HCT116 (cell line): Measurements from ENCODE around the gene AQP7. TPM values are rescaled to one million over a fixed set of nuclear protein-coding genes. Genes with fewer than 3 reads are reported as not detected.

Experiments
- ATAC-seq: fragments of 200-7000 bp; cut with Tn5 transposase; 2 replicates; pipeline ENCODE4 v1.9.1; 2020; ENCODE audit warnings: mild to moderate bottlenecking, moderate library complexity
- BruUV-seq: library from RNA; stranded (reverse); fragments of 400-500 nt; replicated peaks from 2 replicates; lab custom pipeline; 2021; lab: Mats Ljungman, UMichigan
- CTCF ChIA-PET: fragments of 300-600 bp; sonication (Branson Sonifier 250); formaldehyde crosslinking; loops from one replicate; lab custom pipeline; 2021; ENCODE audit warnings: antibody characterized with exemption; lab: Charles Lee
- POLR2A ChIA-PET: fragments of 300-600, 350-600 bp; sonication (Branson Sonifier 250); formaldehyde crosslinking; loops from one replicate; lab custom pipeline; 2021; ENCODE audit warnings: antibody characterized with exemption; lab: Charles Lee
- RAD21 ChIA-PET, 2 experiments: fragments of 300-600 bp; sonication (Branson Sonifier 250); formaldehyde crosslinking; loops; one replicate each; lab custom pipeline; 2023; ENCODE audit warnings: low total read pairs in 2 of 2; ENCODE audit not compliant: uncharacterized antibody in 2 of 2, unreplicated experiment in 2 of 2, low non-redundant PET in 1 of 2; lab: Charles Lee
- DNase-seq: peaks from one replicate; pipeline ENCODE4 v3.0.0-alpha.2; 2010; ENCODE audit warnings: low read depth, low spot score
- H2AFZ ChIP-seq: fragments of 200-600 bp; shearing (Covaris generic), sonication (generic); 2 replicates; pipeline ENCODE4 v1.6.1; 2017; ENCODE audit warnings: low read depth, mixed run types, mixed read lengths, antibody characterized with exemption, low read length; ENCODE audit not compliant: poor library complexity, severe bottlenecking
- H3K27ac ChIP-seq: 2 replicates; pipeline ENCODE4 v1.5.1; 2012; ENCODE audit warnings: low read depth, low read length
- H3K27me3 ChIP-seq: fragments of 200-600 bp; sonication (generic); 2 replicates; pipeline ENCODE4 v1.6.1; 2016; ENCODE audit warnings: mixed run types, low read length, mixed read lengths; ENCODE audit not compliant: insufficient read depth
- H3K36me3 ChIP-seq, 2 experiments: fragments of 200-500 bp in 1 of 2; fragments of 200-600 bp in 1 of 2; sonication (Bioruptor generic) in 1 of 2; sonication (generic) in 1 of 2; 2 replicates each; pipeline versions ENCODE4 v1.5.1 to v1.6.1; 2014 to 2016; ENCODE audit warnings: low read length in 2 of 2, inconsistent platforms in 1 of 2, mixed read lengths in 1 of 2, mixed run types in 1 of 2; ENCODE audit not compliant: insufficient read depth in 2 of 2, control insufficient read depth in 1 of 2
- H3K4me1 ChIP-seq, 2 experiments: fragments of 200-600 bp in 1 of 2; sonication (generic) in 1 of 2; 2 replicates each; pipeline versions ENCODE4 v1.5.1 to v1.6.1; 2012 to 2017; ENCODE audit warnings: low read length in 2 of 2, inconsistent platforms in 1 of 2, mild to moderate bottlenecking in 1 of 2, mixed read lengths in 1 of 2, mixed run types in 1 of 2, moderate library complexity in 1 of 2; ENCODE audit not compliant: insufficient read depth in 2 of 2, control insufficient read depth in 1 of 2
- H3K4me2 ChIP-seq: fragments of 200-600 bp; sonication (generic); 2 replicates; pipeline ENCODE4 v1.6.1; 2017; ENCODE audit warnings: mixed run types, low read length, mixed read lengths
- H3K4me3 ChIP-seq, 2 experiments: fragments of 200-600 bp in 1 of 2; sonication (generic) in 1 of 2; replicated peaks in 1 of 2; 2 replicates each; pipeline ENCODE4 v1.5.1; 2011 to 2016; ENCODE audit warnings: low read length in 2 of 2, control low read depth in 1 of 2, low read depth in 1 of 2, mild to moderate bottlenecking in 1 of 2, mixed read lengths in 1 of 2, mixed run types in 1 of 2
- H3K79me2 ChIP-seq: fragments of 200-600 bp; sonication (generic); 2 replicates; pipeline ENCODE4 v1.6.1; 2017; ENCODE audit warnings: mild to moderate bottlenecking, mixed run types, low read length, moderate library complexity, mixed read lengths; ENCODE audit not compliant: insufficient read depth
- H3K9ac ChIP-seq: fragments of 200-600 bp; sonication (generic); 2 replicates; pipeline ENCODE4 v1.6.1; 2016; ENCODE audit warnings: low read length, mixed read lengths
- H3K9me2 ChIP-seq: fragments of 200-600 bp; sonication (generic), shearing (Covaris generic); 2 replicates; pipeline ENCODE4 v1.6.1; 2017; ENCODE audit warnings: mixed run types, mild to moderate bottlenecking, moderate library complexity; ENCODE audit not compliant: insufficient read depth
- H3K9me3 ChIP-seq, 2 experiments: fragments of 200-500 bp in 1 of 2; fragments of 200-600 bp in 1 of 2; sonication (Bioruptor generic) in 1 of 2; sonication (generic) in 1 of 2; 2 replicates each; pipeline ENCODE4 v1.6.1; 2014 to 2017; ENCODE audit warnings: low read length in 2 of 2, mixed read lengths in 2 of 2, inconsistent platforms in 1 of 2, low read depth in 1 of 2, mild to moderate bottlenecking in 1 of 2, mixed run types in 1 of 2, moderate library complexity in 1 of 2; ENCODE audit not compliant: control insufficient read depth in 1 of 2, insufficient read depth in 1 of 2
- H4K20me1 ChIP-seq: fragments of 200-600 bp; sonication (generic), shearing (Covaris generic); 2 replicates; pipeline ENCODE4 v1.6.1; 2017; ENCODE audit warnings: mixed run types, mild to moderate bottlenecking, moderate library complexity; ENCODE audit not compliant: insufficient read depth
- CBX3 ChIP-seq: IDR thresholded peaks from 2 replicates; pipeline ENCODE4 v1.6.1; 2012; ENCODE audit warnings: low read depth
- CEBPB ChIP-seq: IDR thresholded peaks from 2 replicates; pipeline ENCODE4 v1.6.1; 2012; ENCODE audit warnings: low read depth
- ELF1 ChIP-seq: IDR thresholded peaks from 2 replicates; pipeline ENCODE4 v1.6.1; 2012; ENCODE audit warnings: low read depth, borderline replicate concordance
- EZH2 ChIP-seq: fragments of 200-600 bp; sonication (generic); IDR thresholded peaks from 2 replicates; pipeline ENCODE4 v1.6.1; 2017; ENCODE audit warnings: antibody characterized with exemption, mixed run types
- FOSL1 ChIP-seq: IDR thresholded peaks from 2 replicates; pipeline ENCODE4 v1.6.1; 2012; ENCODE audit warnings: low read depth
- JUND ChIP-seq: IDR thresholded peaks from 2 replicates; pipeline ENCODE4 v1.6.1; 2012
- POLR2A ChIP-seq: IDR thresholded peaks from 2 replicates; pipeline ENCODE4 v1.7.0; 2011; ENCODE audit warnings: borderline replicate concordance; ENCODE audit not compliant: insufficient read depth, insufficient read length; ENCODE audit errors: extremely low read depth
- RAD21 ChIP-seq: IDR thresholded peaks from 2 replicates; pipeline ENCODE4 v1.6.1; 2012; ENCODE audit warnings: low read depth, mild to moderate bottlenecking
- SIN3A ChIP-seq: IDR thresholded peaks from 2 replicates; pipeline ENCODE4 v1.6.1; 2012; ENCODE audit warnings: low read depth
- SP1 ChIP-seq: IDR thresholded peaks from 2 replicates; pipeline ENCODE4 v1.6.1; 2012; ENCODE audit warnings: low read depth
- SRF ChIP-seq: IDR thresholded peaks from 2 replicates; pipeline ENCODE4 v1.6.1; 2012; ENCODE audit warnings: low read depth
- TCF7L2 ChIP-seq: IDR thresholded peaks from 2 replicates; pipeline ENCODE4 v1.7.0; 2011; ENCODE audit warnings: borderline replicate concordance, inconsistent platforms; ENCODE audit not compliant: insufficient read depth, insufficient read length; ENCODE audit errors: extremely low read depth
- ZBTB33 ChIP-seq: IDR thresholded peaks from 2 replicates; pipeline ENCODE4 v1.6.1; 2011; ENCODE audit warnings: mild to moderate bottlenecking, low read length, moderate library complexity; ENCODE audit not compliant: insufficient replicate concordance; ENCODE audit errors: extremely low read depth
- ZFX ChIP-seq: fragments of 450-650 bp; IDR thresholded peaks from 2 replicates; pipeline ENCODE4 v1.6.1; 2017
- ZNF274 ChIP-seq: fragments of 200-500 bp; sonication (Bioruptor generic); IDR thresholded peaks from 2 replicates; pipeline ENCODE4 v1.6.1; 2014; ENCODE audit warnings: mild to moderate bottlenecking, low read depth, low read length, inconsistent platforms
- intact Hi-C: fragments of 100-400 bp; cut with micrococcal nuclease; formaldehyde crosslinking; loops from 2 replicates; pipeline ENCODE4 v1.10.0; 2022
- total RNA-seq: library from RNA; stranded (reverse); gene quantifications from one replicate; pipeline ENCODE4 v1.2.1, GENCODE V29; 2021; ENCODE audit not compliant: unreplicated experiment
- TF ChIP-seq, protein P1 (sequence below): IDR thresholded peaks from 2 replicates; pipeline ENCODE4 v1.6.1; 2012; ENCODE audit warnings: low read depth
- TF ChIP-seq, protein P2 (sequence below): IDR thresholded peaks from 2 replicates; pipeline ENCODE4 v1.6.1; 2012
- TF ChIP-seq, protein P3 (sequence below): IDR thresholded peaks from 2 replicates; pipeline ENCODE4 v1.6.1; 2012

The AQP7 gene
- total RNA-seq, 1 experiment from 2014 or later = 0.96 TPM

DNA sequence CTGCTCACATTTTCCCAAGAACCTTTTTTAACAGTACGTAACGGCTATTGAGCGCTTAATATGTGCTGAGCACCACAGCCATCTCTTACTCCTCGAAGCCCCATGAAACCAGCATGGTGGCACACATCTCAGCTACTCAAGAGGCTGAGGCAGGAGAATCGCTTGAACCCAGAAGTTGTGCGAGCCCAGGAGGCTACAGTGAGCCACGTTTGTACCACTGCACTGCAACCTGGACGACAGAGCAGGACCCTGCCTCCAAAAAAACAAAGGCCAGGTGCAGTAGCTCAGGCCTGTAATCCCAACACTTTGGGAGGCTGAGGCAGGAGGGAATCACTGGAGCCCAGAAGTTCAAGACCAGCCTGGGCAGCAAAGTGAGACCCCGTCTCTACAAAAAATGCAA, 28.2 kb downstream of the AQP7 start:
- intact Hi-C loops = no loop called here
- Histone ChIP-seq H3K79me2 (no peaks in the 10 kb centered on the region), H3K4me2 (no peak overlapping the region), H3K9me3 (no peaks in the 10 kb centered on the region), H3K36me3 (peaks cover 11 to 15% of the 10 kb centered on the region in 2 experiments; a peak in 2 of 4 replicates), H3K4me1 (peaks cover 9 to 20% of the 10 kb centered on the region in 2 experiments), H4K20me1 (no peaks in the 10 kb centered on the region), H3K27ac (no peak overlapping the region), H3K9me2 (no peaks in the 10 kb centered on the region), H3K27me3 (no peaks in the 10 kb centered on the region), H3K4me3 (no peak overlapping the region), H2AFZ (no peak overlapping the region), H3K9ac (no peak overlapping the region)
- ChIA-PET CTCF (interaction anchor here (1.7 to 4.2 kb wide), 2 partner anchors 18 to 93 kb away, joined by 17 to 41 read pairs; no protein-coding TSS in a partner anchor), RAD21 (interaction anchor here in 1 of 2 experiments (2.2 kb wide), 1 partner anchor 92 kb away, joined by 8 read pairs; no protein-coding TSS in a partner anchor), POLR2A (interaction anchor here (1.0 kb wide), 1 partner anchor 99 kb away, joined by 6 read pairs; the partner anchor contains the start of gene NOL6)
- BruUV-seq = no TSS peak
- TF ChIP-seq ELF1 = no peak
- TF ChIP-seq ZFX = no peak
- TF ChIP-seq CBX3 = no peak
- TF ChIP-seq, protein P1, sequence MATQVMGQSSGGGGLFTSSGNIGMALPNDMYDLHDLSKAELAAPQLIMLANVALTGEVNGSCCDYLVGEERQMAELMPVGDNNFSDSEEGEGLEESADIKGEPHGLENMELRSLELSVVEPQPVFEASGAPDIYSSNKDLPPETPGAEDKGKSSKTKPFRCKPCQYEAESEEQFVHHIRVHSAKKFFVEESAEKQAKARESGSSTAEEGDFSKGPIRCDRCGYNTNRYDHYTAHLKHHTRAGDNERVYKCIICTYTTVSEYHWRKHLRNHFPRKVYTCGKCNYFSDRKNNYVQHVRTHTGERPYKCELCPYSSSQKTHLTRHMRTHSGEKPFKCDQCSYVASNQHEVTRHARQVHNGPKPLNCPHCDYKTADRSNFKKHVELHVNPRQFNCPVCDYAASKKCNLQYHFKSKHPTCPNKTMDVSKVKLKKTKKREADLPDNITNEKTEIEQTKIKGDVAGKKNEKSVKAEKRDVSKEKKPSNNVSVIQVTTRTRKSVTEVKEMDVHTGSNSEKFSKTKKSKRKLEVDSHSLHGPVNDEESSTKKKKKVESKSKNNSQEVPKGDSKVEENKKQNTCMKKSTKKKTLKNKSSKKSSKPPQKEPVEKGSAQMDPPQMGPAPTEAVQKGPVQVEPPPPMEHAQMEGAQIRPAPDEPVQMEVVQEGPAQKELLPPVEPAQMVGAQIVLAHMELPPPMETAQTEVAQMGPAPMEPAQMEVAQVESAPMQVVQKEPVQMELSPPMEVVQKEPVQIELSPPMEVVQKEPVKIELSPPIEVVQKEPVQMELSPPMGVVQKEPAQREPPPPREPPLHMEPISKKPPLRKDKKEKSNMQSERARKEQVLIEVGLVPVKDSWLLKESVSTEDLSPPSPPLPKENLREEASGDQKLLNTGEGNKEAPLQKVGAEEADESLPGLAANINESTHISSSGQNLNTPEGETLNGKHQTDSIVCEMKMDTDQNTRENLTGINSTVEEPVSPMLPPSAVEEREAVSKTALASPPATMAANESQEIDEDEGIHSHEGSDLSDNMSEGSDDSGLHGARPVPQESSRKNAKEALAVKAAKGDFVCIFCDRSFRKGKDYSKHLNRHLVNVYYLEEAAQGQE = no peak
- TF ChIP-seq ZNF274 = no peak
- TF ChIP-seq EZH2 = no peak
- no peak for TF ChIP-seq RAD21
- TF ChIP-seq JUND = no peak
- no peak for TF ChIP-seq ZBTB33
- no peak for TF ChIP-seq SP1
- TF ChIP-seq CEBPB = no peak
- TF ChIP-seq, protein P2, sequence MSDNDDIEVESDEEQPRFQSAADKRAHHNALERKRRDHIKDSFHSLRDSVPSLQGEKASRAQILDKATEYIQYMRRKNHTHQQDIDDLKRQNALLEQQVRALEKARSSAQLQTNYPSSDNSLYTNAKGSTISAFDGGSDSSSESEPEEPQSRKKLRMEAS = no peak
- TF ChIP-seq, protein P3, sequence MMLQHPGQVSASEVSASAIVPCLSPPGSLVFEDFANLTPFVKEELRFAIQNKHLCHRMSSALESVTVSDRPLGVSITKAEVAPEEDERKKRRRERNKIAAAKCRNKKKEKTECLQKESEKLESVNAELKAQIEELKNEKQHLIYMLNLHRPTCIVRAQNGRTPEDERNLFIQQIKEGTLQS = no peak
- TF ChIP-seq FOSL1 = no peak
- no peak for TF ChIP-seq TCF7L2
- no peak for TF ChIP-seq POLR2A
- no peak for TF ChIP-seq SIN3A
- TF ChIP-seq SRF = no peak
- ATAC-seq = no peak
- no peak for DNase-seq
